SK-N-MC (cell line): ENCODE data around the gene CYB5R3.
A peak's percentile ranks its signal among the peaks of the same experiment; 100 is the strongest.

Experiments
- DNase-seq: peaks from one replicate; pipeline ENCODE4 v3.0.0-alpha.2; 2011; ENCODE audit warnings: low read depth, low spot score
- H3K27ac ChIP-seq: fragments of 200-600 bp; sonication (generic); 2 replicates; pipeline ENCODE4 v1.5.1; 2016; ENCODE audit warnings: mixed run types
- H3K36me3 ChIP-seq: fragments of 200-600 bp; sonication (generic); 2 replicates; pipeline ENCODE4 v1.6.1; 2017; ENCODE audit warnings: antibody characterized with exemption, low read length, mixed read lengths; ENCODE audit not compliant: insufficient read depth
- H3K4me3 ChIP-seq: fragments of 200-600 bp; sonication (generic); 2 replicates; pipeline ENCODE4 v1.5.1; 2016
- H3K9ac ChIP-seq: fragments of 200-600 bp; sonication (generic); 2 replicates; pipeline ENCODE4 v1.8.0; 2017; ENCODE audit warnings: mixed run types, mixed read lengths; ENCODE audit not compliant: insufficient read length
- H3K9me3 ChIP-seq: fragments of 200-600 bp; sonication (generic); 2 replicates; pipeline ENCODE4 v1.6.1; 2017; ENCODE audit warnings: low read depth, mild to moderate bottlenecking, antibody characterized with exemption, low read length, moderate library complexity, mixed read lengths
- EZH2 ChIP-seq: fragments of 200-600 bp; sonication (generic); IDR thresholded peaks from one replicate; pipeline ENCODE4 v1.6.1; 2017; ENCODE audit warnings: antibody characterized with exemption
- FOXP2 ChIP-seq: optimal IDR thresholded peaks from 2 replicates; pipeline ENCODE3; 2011; ENCODE audit warnings: mild to moderate bottlenecking, moderate library complexity; ENCODE audit not compliant: insufficient read depth; ENCODE audit errors: extremely low read length, control extremely low read depth
- POLR2AphosphoS5 ChIP-seq: IDR thresholded peaks from 2 replicates; pipeline ENCODE4 v1.6.1; 2012; ENCODE audit warnings: mild to moderate bottlenecking, low read depth, low read length, borderline replicate concordance

The CYB5R3 gene

DNA sequence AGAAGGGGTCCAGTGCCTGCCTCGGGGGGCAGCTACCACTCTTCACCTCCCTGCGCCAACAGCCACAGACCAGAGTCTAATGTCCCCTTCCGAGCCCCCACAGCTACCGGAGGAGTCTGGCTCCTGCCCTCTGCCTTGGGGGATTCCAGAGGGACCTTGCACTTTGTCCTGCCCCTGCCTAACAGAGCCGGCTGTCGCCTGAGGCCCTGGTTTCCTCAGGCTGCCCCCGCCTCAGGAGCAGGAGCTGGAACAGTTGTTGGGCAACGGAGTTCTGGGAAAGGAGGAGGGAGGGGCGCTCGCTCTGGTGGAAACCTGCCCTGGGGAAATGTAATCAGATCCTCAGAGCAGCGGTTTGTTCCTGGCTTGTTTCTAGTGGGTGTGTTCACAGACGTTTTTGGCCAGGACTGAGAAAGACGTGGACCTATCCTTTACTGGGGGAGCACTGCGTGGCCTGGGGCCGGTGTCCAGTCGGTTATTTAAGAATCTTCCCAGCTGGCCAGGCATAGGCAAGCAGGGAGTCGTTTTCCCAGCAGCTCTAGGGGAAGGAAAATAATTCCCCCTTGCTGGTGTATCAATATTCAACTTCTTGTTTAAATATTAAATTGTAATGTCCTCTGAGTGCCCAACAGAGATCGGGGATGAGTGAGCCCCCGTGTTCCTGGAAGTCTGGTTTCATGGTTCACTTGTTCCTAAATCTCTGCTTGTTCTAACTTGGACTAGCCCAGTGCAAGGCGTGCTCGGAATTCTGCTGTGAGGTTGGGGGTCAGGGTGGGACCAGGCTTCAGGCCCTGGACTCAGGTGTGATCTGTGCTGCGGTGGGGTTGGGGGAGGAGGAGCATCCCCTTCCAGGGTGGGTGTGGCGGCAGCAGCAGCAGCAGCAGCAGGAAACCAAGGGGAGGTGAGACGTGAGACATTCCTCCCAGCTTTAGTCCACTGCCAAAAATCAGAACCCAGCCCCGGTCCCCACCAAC, 39.3 kb upstream of the CYB5R3 start:
- TF ChIP-seq EZH2 (no peak), POLR2AphosphoS5 (no peak), FOXP2 (no peak)
- H3K9me3 ChIP-seq, result no peaks in the 10 kb centered on the region
- peak overlapping the region; percentile 88 for H3K27ac ChIP-seq
- DNase-seq, result peak; percentile 30
- H3K4me3 ChIP-seq, result peak overlapping the region; percentile 67
- peak overlapping the region; percentile 58 for H3K9ac ChIP-seq
- no peaks in the 10 kb centered on the region for H3K36me3 ChIP-seq

DNA sequence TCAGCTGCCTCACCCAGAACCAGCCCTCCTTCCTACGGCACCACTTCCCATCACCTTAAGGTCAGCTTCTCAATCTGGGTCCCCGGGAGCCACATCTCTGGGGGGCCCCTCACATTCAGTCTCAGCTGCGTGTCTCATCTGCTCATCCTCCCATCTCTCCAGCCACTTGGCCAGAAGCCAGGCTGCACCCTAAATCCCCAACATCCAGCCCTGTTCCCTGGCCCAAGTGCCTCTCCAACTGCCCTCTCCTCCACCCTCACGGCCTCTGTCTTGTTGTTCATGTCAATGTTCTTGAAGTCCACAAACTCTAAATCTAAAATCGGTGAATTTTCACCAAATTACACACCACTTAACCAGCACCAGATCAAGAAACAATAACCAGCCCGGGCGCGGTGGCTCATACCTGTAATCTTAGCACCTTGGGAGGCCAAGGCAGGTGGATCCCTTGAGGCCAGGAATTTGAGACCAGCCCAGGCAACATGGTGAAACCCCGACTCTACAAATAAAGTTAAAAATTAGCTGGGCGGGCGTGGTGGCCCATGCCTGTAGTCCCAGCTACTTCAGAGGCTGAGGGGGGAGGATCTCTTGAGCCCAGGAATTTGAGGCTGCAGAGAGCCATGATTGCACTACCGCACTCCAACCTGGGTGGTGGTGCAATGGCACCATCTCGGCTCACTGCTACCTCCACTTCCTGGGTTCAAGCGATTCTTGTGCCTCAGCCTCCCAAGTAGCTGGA, 37.7 kb upstream of the CYB5R3 start:
- no peak for DNase-seq
- TF ChIP-seq EZH2, result no peak
- no peak for TF ChIP-seq FOXP2
- no peak for TF ChIP-seq POLR2AphosphoS5
- Histone ChIP-seq H3K36me3 (no peaks in the 10 kb centered on the region), H3K9ac (no peak overlapping the region), H3K9me3 (no peaks in the 10 kb centered on the region), H3K4me3 (no peak overlapping the region), H3K27ac (no peak overlapping the region)

DNA sequence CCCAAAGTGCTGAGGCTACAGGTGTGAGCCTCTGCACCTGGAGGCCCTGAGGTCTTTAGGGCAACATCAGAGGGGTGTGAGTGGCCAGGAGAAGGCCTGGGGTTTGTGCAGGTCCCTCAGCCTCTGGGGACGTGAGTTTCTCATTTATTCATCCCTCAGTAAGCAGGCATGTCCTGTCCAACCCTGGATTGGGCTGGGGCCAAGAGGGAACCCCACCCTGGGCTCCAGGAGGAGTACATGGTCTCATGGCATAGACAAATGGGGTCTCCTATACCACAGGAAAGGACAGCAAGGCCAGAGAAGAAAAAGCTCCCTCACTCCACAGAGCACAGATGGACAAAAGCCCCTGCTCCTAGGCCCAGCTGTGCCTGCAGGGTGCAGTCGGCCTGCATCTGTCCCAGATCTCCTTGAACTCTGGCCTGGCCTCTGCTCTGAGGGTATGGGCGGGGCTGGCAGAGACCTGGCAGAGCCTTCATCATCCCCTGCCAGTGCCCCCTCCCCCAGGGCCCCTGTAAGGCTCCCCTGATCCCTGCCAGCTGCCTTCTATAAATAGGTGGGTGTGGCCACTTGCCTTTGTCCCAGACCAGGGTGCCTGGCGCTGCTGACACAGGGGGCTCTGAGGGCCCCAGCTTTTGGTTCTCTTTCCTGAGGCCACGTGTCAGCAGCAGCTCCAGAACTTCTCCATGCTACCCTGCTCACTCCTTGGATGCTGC, 36.9 kb upstream of the CYB5R3 start:
- no peak for TF ChIP-seq FOXP2
- no peak for TF ChIP-seq EZH2
- no peak for TF ChIP-seq POLR2AphosphoS5
- Histone ChIP-seq H3K9ac (no peak overlapping the region), H3K9me3 (no peaks in the 10 kb centered on the region), H3K27ac (no peak overlapping the region), H3K36me3 (no peaks in the 10 kb centered on the region), H3K4me3 (no peak overlapping the region)
- DNase-seq, result no peak

DNA sequence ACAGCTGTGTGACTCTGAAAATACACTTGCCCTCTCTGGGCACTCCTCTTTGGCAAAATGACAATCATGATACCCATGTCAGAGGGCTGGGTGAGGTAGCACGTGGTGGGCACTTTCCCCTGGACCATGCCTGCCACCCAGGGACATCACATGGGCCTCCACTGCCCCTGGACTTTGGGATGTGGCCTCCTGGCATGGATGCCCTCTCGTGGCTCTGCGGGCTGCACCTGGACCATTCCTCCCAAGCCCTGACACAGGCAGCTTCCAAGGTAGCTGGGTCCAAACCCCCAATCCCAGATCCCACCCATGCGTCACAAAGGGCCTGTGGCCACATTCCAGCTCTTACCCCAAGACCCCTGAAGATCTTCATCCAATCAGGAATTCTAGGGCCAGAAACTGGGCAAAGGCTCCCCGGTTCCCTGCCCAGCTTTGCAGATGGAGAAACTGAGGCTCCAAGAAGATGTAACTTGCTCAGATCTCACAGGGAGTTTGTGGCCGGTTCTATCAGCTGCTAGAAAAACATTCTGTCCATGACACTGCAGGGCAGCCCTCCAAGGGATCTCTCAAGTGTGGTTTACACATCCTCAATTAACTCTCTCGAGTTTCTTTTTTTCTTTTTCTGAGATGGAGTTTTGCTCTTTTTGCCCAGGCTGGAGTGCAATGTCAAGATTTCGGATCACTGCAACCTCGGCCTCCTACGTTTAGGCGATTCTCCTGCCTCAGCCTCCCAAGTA, 35.4 kb upstream of the CYB5R3 start:
- Histone ChIP-seq H3K9me3 (no peaks in the 10 kb centered on the region), H3K36me3 (no peaks in the 10 kb centered on the region), H3K4me3 (no peak overlapping the region), H3K9ac (no peak overlapping the region), H3K27ac (no peak overlapping the region)
- DNase-seq, result no peak
- TF ChIP-seq EZH2, result no peak
- no peak for TF ChIP-seq POLR2AphosphoS5
- no peak for TF ChIP-seq FOXP2

DNA sequence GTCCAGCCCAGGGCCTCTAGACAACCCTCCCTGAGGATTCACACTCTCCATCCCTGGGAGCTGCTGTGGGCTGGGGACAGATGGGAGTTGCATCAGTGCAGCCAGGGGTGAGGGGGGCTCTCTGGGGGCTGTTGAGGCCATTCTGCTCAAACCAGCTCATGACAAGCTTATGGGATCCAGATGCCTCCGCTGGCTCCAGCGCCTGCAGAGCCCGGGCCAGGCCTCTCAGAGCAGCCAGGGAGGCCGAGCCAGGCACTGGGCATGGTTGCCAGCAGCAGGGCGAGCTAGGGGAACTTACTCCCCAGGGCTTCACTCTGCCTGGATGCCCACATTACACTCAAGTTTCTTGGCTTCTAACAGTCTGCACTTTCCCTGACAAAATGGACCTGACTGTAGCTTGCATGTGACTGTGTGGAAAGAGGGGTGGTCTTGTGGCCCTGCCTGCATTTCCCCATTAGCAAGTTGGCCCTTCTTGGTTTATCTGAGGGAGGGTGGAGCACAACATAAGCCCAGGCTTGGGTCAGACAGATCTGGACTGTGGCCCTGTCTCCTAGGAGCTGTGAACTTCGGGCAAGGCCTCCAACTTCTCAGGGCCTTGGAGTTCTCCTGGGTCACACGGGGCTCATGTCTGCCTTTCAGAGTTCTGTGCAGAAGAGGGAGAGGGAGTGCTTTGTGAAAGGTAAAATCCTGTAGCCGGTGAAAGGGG, 34.5 kb upstream of the CYB5R3 start:
- Histone ChIP-seq H3K36me3 (no peaks in the 10 kb centered on the region), H3K4me3 (no peak overlapping the region), H3K27ac (no peak overlapping the region), H3K9ac (no peak overlapping the region), H3K9me3 (no peaks in the 10 kb centered on the region)
- no peak for DNase-seq
- TF ChIP-seq FOXP2, result no peak
- no peak for TF ChIP-seq EZH2
- no peak for TF ChIP-seq POLR2AphosphoS5

DNA sequence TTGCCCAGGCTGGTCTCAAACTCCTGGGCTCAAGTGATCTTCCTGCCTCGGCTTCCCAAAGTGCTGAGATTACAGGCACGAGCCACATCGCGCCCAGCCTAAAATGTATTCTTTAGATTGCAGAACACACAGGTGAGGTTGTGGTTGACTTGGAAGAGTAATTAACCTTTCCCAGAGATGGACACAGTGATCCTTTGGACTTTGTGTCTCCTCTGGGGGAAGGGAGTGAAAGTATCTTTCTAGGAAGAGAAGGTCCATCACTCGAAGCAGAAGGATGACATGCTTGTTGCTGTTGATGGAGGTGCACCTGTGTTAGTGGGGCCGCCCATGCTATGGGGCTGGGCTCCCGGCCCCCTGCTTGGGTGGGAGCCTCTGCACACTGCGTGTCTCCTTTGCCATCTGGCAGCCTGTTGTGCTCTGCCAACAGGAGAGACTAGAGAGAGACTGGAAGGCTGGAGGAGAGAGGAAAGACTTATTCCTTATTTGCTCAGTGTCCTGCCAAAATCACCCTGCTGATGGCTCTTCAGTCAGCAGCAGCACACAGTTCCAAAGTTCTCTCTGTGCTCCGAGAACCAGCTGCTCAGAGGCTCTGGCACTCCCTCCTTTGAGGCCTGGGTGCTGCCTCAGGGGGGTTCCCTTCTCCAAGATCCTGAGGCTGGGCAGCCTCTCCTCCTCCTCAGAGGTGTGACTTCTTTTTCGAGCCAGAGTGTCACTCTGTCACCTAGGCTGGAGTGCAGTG, 33.1 kb upstream of the CYB5R3 start:
- Histone ChIP-seq H3K27ac (no peak overlapping the region), H3K9me3 (no peaks in the 10 kb centered on the region), H3K4me3 (no peak overlapping the region), H3K36me3 (no peaks in the 10 kb centered on the region), H3K9ac (no peak overlapping the region)
- TF ChIP-seq EZH2, result no peak
- no peak for TF ChIP-seq POLR2AphosphoS5
- DNase-seq, result no peak

DNA sequence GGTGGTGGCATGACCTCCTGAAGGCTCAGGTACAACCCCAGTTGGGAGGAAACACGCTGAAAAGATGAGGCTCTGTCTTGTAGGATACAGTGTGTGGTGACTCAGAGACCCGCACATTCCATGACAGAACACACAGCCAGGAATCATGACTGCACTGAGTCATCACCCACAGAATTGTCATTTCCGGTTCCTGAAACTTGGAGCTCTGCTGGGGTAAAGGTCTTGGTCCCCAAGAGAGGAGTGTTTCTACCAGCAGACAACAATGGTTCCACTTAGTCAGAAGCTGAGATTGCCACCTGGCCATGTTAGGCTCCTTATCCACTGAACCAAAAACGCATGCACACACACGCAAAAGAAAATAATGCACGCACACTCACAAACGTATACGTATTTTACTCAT, 31.5 kb upstream of the CYB5R3 start:
- no peak overlapping the region for H3K4me3 ChIP-seq
- no peaks in the 10 kb centered on the region for H3K9me3 ChIP-seq
- TF ChIP-seq FOXP2, result no peak
- TF ChIP-seq EZH2, result no peak
- no peak for TF ChIP-seq POLR2AphosphoS5
- no peak overlapping the region for H3K27ac ChIP-seq
- H3K9ac ChIP-seq, result no peak overlapping the region
- DNase-seq, result no peak
- no peaks in the 10 kb centered on the region for H3K36me3 ChIP-seq
